Upper lobe of left lung (tissue), 6 donors: ENCODE results near the gene PDIK1L. TPM values are rescaled to one million over a fixed set of nuclear protein-coding genes. Genes with fewer than 3 reads are reported as not detected.

Experiments used
- ATAC-seq, 2 donors: fragments of 200-7000 bp; cut with Tn5 transposase; one replicate each; pipeline ENCODE4 v1.9.1; 2022; ENCODE audit warnings: mild to moderate bottlenecking in 2 of 2, moderate library complexity in 2 of 2; ENCODE audit not compliant: low FRiP score in 2 of 2
- DNase-seq, 2 donors: peaks; one replicate each; pipeline ENCODE4 v3.0.0-alpha.2; 2019 to 2020
- H3K27ac ChIP-seq, 4 donors: fragments of 200-600 bp; sonication (generic); one replicate each; pipeline ENCODE4 v1.5.1; 2016 to 2019
- H3K27me3 ChIP-seq, 4 donors: fragments of 200-600 bp; sonication (generic); one replicate each; pipeline ENCODE4 v1.5.1; 2017 to 2019
- H3K36me3 ChIP-seq, 4 donors: fragments of 200-600 bp; sonication (generic); one replicate each; pipeline ENCODE4 v1.5.1; 2016 to 2019
- H3K4me1 ChIP-seq, 4 donors: fragments of 200-600 bp; sonication (generic); one replicate each; pipeline ENCODE4 v1.5.1; 2018 to 2019
- H3K4me3 ChIP-seq, 4 donors: fragments of 200-600 bp; sonication (generic); one replicate each; pipeline ENCODE4 v1.5.1; 2017 to 2019; ENCODE audit warnings: mild to moderate bottlenecking in 2 of 4, moderate library complexity in 1 of 4
- H3K9me3 ChIP-seq, 4 donors: fragments of 200-600 bp; sonication (generic); one replicate each; pipeline ENCODE4 v1.5.1; 2018 to 2019
- CTCF ChIP-seq, 6 experiments: fragments of 450-650 bp in 4 of 6; fragments of 200-600 bp in 2 of 6; sonication (generic) in 2 of 6; IDR thresholded peaks; one replicate each; pipeline ENCODE4 v1.5.1; 2016 to 2019; ENCODE audit warnings: antibody characterized with exemption in 6 of 6
- EP300 ChIP-seq, 4 donors: sonication (generic); formaldehyde crosslinking; IDR thresholded peaks; one replicate each; pipeline ENCODE4 v1.5.1; 2017; ENCODE audit warnings: antibody characterized with exemption in 4 of 4, control low read depth in 2 of 4
- POLR2A ChIP-seq, 4 donors: fragments of 450-650 bp; IDR thresholded peaks; one replicate each; pipeline ENCODE4 v1.5.1; 2016 to 2017; ENCODE audit warnings: antibody characterized with exemption in 4 of 4, mild to moderate bottlenecking in 2 of 4
- POLR2AphosphoS5 ChIP-seq, 2 donors: sonication (generic); formaldehyde crosslinking; IDR thresholded peaks; one replicate each; pipeline ENCODE4 v1.5.1; 2017; ENCODE audit warnings: antibody characterized with exemption in 2 of 2
- WGBS, 2 donors: methylation state at CpG; one replicate each; pipeline ENCODE4 v1.1.5; 2017 to 2018; 5-methylcytosine and 5-hydroxymethylcytosine counted together
- total RNA-seq, 6 donors: library from RNA; depleted of rRNA in 4 of 6; stranded (reverse); fragments of >200 nt in 4 of 6; gene quantifications; one replicate each; pipeline versions ENCODE4 v1.1.0 to v1.2.1, GENCODE V29; 2016 to 2021
- donor health status: DM: no; HTN: no; CAD: no; lungs with moderate emphysema.
- donor health status: DM: no; HTN: yes; CAD: no; lungs with severe emphysema.

PDIK1L gene
- total RNA-seq, 6 donors from 2014 or later = 1.7 to 12.0 (median 8.8) TPM

- DNase-seq = no peak
- Histone ChIP-seq H3K9me3 (no peaks in the 10 kb centered on the region), H3K27me3 (no peaks in the 10 kb centered on the region), H3K27ac (peak overlapping the region in 3 of 4 donors; percentile 32 to 65 (median 34)), H3K4me1 (peaks cover 25 to 40% (median 30%) of the 10 kb centered on the region in 4 donors), H3K36me3 (peaks cover 0 to 27% (median 5%) of the 10 kb centered on the region in 4 donors), H3K4me3 (no peak overlapping the region)
- 63 to 64% methylated on average over 12 of the region's 12 CpGs for WGBS, 2 donors
- TF ChIP-seq EP300 (IDR thresholded peaks at IDR 0.05) (peak in 1 of 4 donors; percentile 46), POLR2A (IDR thresholded peaks at IDR 0.05) (peak in 1 of 4 donors; percentile 23), POLR2AphosphoS5 (IDR thresholded peaks at IDR 0.05) (no peak), CTCF (IDR thresholded peaks at IDR 0.05) (peak in 1 of 6 experiments; percentile 6)
- no peak for ATAC-seq
These were observed 2.7 kb downstream of the PDIK1L start for GRCh38 chr1:26114165-26114927.

GRCh38 chr1:26119892-26120608 lies 8.4 kb downstream of the PDIK1L start:
- no peak for DNase-seq
- Histone ChIP-seq H3K4me1 (peaks cover 24 to 37% (median 30%) of the 10 kb centered on the region in 4 donors), H3K27ac (peak overlapping the region in 1 of 4 donors; percentile 14), H3K36me3 (peaks cover 0 to 32% (median 5%) of the 10 kb centered on the region in 4 donors), H3K4me3 (no peak overlapping the region), H3K9me3 (no peaks in the 10 kb centered on the region), H3K27me3 (no peaks in the 10 kb centered on the region)
- WGBS, 2 donors = 68 to 80% methylated on average over 8 to 9 of the region's 9 CpGs
- TF ChIP-seq CTCF (IDR thresholded peaks at IDR 0.05) (no peak), POLR2A (IDR thresholded peaks at IDR 0.05) (no peak), POLR2AphosphoS5 (IDR thresholded peaks at IDR 0.05) (no peak), EP300 (IDR thresholded peaks at IDR 0.05) (no peak)
- ATAC-seq = no peak

GRCh38 chr1:26121854-26122773 lies 10.5 kb downstream of the PDIK1L start:
- peaks cover 25 to 52% (median 40%) of the 10 kb centered on the region in 4 donors for H3K4me1 ChIP-seq
- H3K9me3 ChIP-seq = no peaks in the 10 kb centered on the region
- TF ChIP-seq POLR2AphosphoS5 (IDR thresholded peaks at IDR 0.05) (no peak), CTCF (IDR thresholded peaks at IDR 0.05) (no peak), EP300 (IDR thresholded peaks at IDR 0.05) (no peak), POLR2A (IDR thresholded peaks at IDR 0.05) (no peak)
- ATAC-seq (no peak), DNase-seq (no peak)
- 42 to 51% methylated on average over 8 of the region's 8 CpGs for WGBS, 2 donors
- H3K27me3 ChIP-seq = no peaks in the 10 kb centered on the region
- peak overlapping the region; percentile 0 to 71 (median 39) for H3K27ac ChIP-seq
- H3K36me3 ChIP-seq = peaks cover 0 to 23% (median 5%) of the 10 kb centered on the region in 4 donors
- H3K4me3 ChIP-seq = no peak overlapping the region

- no peak for DNase-seq
- Histone ChIP-seq H3K4me1 (peaks cover 36 to 64% (median 49%) of the 10 kb centered on the region in 4 donors), H3K27me3 (no peaks in the 10 kb centered on the region), H3K36me3 (peaks cover 0 to 15% (median 0%) of the 10 kb centered on the region in 4 donors), H3K9me3 (no peaks in the 10 kb centered on the region), H3K27ac (peak overlapping the region in 3 of 4 donors; percentile 5 to 67 (median 39)), H3K4me3 (no peak overlapping the region)
- no peak for ATAC-seq
- WGBS, 2 donors = 82 to 84% methylated on average over 7 of the region's 7 CpGs
- TF ChIP-seq EP300 (IDR thresholded peaks at IDR 0.05) (no peak), POLR2A (IDR thresholded peaks at IDR 0.05) (no peak), POLR2AphosphoS5 (IDR thresholded peaks at IDR 0.05) (no peak), CTCF (IDR thresholded peaks at IDR 0.05) (no peak)
These were observed 11.7 kb downstream of the PDIK1L start for GRCh38 chr1:26122988-26123973.
